DOHH2 (cell line): ENCODE results near the gene CENPO.

Experiments
- H3F3A ChIP-seq: fragments of 200-600 bp; sonication (generic), shearing (Covaris generic); 2 replicates; pipeline ENCODE4 v1.6.0; 2016; ENCODE audit warnings: antibody characterized with exemption, mild to moderate bottlenecking; ENCODE audit not compliant: control insufficient read depth, insufficient read depth
- H3K27ac ChIP-seq: fragments of 200-600 bp; sonication (generic); 2 replicates; pipeline ENCODE4 v1.5.1; 2014; ENCODE audit warnings: low read depth, mild to moderate bottlenecking, low read length, moderate library complexity
- H3K27me3 ChIP-seq: fragments of 200-600 bp; sonication (generic); 2 replicates; pipeline ENCODE4 v1.6.1; 2014; ENCODE audit warnings: mild to moderate bottlenecking, low read length, mixed read lengths; ENCODE audit not compliant: control insufficient read depth
- H3K36me3 ChIP-seq: fragments of 200-600 bp; sonication (generic); 2 replicates; pipeline ENCODE4 v1.6.1; 2014; ENCODE audit warnings: mild to moderate bottlenecking, low read length, moderate library complexity, mixed read lengths; ENCODE audit not compliant: control insufficient read depth
- H3K4me1 ChIP-seq: fragments of 200-600 bp; sonication (generic); 2 replicates; pipeline ENCODE4 v1.6.1; 2014; ENCODE audit warnings: mild to moderate bottlenecking, low read length, mixed read lengths; ENCODE audit not compliant: control insufficient read depth
- H3K4me2 ChIP-seq: fragments of 200-600 bp; sonication (generic); 2 replicates; pipeline ENCODE4 v1.6.0; 2014; ENCODE audit warnings: mild to moderate bottlenecking, low read length, moderate library complexity
- H3K4me3 ChIP-seq: fragments of 200-600 bp; sonication (generic); 2 replicates; pipeline ENCODE4 v1.5.1; 2014; ENCODE audit warnings: mild to moderate bottlenecking, low read length, mixed read lengths
- H3K79me2 ChIP-seq: fragments of 200-600 bp; sonication (generic); 2 replicates; pipeline ENCODE4 v1.6.1; 2014; ENCODE audit warnings: mild to moderate bottlenecking, low read length, mixed read lengths; ENCODE audit not compliant: control insufficient read depth
- H3K9me2 ChIP-seq: fragments of 200-600 bp; sonication (generic); replicated peaks from 2 replicates; pipeline ENCODE4 v1.6.1; 2014; ENCODE audit warnings: mild to moderate bottlenecking, low read length, mixed read lengths; ENCODE audit not compliant: control insufficient read depth
- H3K9me3 ChIP-seq: fragments of 200-600 bp; sonication (generic); 2 replicates; pipeline ENCODE4 v1.6.1; 2014; ENCODE audit warnings: antibody characterized with exemption, low read length, mixed read lengths; ENCODE audit not compliant: control insufficient read depth, insufficient read depth
- H4K20me1 ChIP-seq: fragments of 200-600 bp; sonication (generic); 2 replicates; pipeline ENCODE4 v1.6.0; 2014; ENCODE audit warnings: low read depth, mild to moderate bottlenecking, antibody characterized with exemption, low read length, moderate library complexity; ENCODE audit not compliant: control insufficient read depth, insufficient read depth
- EZH2phosphoT487 ChIP-seq: fragments of 200-600 bp; sonication (generic); IDR thresholded peaks from 2 replicates; pipeline ENCODE4 v1.6.1; 2017; ENCODE audit warnings: borderline replicate concordance, mild to moderate bottlenecking, antibody characterized with exemption, low read length, moderate library complexity, mixed read lengths
- TF ChIP-seq, protein P1 (sequence below): fragments of 200-600 bp; sonication (generic); IDR thresholded peaks from one replicate; pipeline ENCODE4 v1.5.1; 2014; ENCODE audit warnings: antibody characterized with exemption, mild to moderate bottlenecking, low read depth, low read length; ENCODE audit not compliant: poor library complexity, severe bottlenecking

The CENPO gene

GRCh38 chr2:24840164-24840869 is 47.1 kb downstream of the CENPO start:
- Histone ChIP-seq H3K36me3 (peaks cover 40% of the 10 kb centered on the region), H3K4me2 (no peak overlapping the region), H3K27ac (no peak overlapping the region), H3F3A (no peaks in the 10 kb centered on the region), H4K20me1 (no peaks in the 10 kb centered on the region), H3K4me3 (no peak overlapping the region), H3K9me2 (no peaks in the 10 kb centered on the region), H3K4me1 (no peaks in the 10 kb centered on the region), H3K9me3 (no peaks in the 10 kb centered on the region), H3K79me2 (no peaks in the 10 kb centered on the region), H3K27me3 (no peaks in the 10 kb centered on the region)
- TF ChIP-seq, protein P1, sequence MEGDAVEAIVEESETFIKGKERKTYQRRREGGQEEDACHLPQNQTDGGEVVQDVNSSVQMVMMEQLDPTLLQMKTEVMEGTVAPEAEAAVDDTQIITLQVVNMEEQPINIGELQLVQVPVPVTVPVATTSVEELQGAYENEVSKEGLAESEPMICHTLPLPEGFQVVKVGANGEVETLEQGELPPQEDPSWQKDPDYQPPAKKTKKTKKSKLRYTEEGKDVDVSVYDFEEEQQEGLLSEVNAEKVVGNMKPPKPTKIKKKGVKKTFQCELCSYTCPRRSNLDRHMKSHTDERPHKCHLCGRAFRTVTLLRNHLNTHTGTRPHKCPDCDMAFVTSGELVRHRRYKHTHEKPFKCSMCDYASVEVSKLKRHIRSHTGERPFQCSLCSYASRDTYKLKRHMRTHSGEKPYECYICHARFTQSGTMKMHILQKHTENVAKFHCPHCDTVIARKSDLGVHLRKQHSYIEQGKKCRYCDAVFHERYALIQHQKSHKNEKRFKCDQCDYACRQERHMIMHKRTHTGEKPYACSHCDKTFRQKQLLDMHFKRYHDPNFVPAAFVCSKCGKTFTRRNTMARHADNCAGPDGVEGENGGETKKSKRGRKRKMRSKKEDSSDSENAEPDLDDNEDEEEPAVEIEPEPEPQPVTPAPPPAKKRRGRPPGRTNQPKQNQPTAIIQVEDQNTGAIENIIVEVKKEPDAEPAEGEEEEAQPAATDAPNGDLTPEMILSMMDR: no peak
- no peak for TF ChIP-seq EZH2phosphoT487

DNA sequence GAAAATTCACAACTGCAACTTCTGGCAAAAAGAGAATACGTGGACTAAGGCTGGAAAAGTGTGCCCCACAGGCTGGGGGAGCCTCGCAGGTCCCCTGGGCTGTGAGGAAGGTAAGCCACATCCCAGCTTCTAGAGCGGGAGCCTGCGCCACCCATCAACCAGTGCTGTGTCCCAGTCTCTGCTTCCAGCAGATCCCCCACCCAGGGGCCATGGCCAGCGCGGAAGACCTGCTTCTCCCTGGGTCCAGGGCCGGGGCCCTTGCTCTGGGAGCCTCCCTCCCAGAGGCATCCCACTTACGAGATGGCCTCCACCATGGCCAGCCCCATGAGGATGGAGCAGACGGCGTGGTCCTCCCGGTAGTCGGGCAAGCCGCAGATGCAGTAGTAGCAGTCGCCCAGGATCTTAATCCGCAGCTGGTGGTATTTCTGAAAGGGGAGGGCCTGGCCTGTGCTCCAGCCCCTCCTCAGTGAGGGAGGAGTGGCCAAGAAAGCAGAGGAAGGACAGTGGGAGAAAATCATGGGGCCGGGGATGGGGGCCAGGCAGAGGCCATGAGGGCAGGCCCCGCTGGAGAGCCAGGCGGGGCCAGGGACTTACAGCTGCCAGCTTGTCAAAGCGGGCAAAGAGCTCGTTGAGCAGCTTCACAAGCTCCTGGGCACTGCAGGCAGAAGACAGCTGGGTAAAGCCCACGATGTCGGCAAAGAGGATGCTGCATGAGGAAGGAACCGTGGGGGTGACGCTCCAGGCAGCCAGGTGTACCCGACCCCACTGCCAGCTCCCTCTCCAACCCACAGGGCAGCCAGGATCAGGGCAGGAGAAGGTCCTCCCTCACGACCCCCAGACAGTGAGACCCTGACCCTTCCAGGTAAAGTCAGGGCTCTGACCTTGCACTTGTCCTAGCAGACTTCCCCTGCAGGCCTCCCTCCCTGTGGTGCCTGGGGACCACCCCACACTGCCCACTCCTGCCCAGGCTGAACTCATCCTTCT is 48.0 kb downstream of the CENPO start:
- TF ChIP-seq, protein P1: no peak
- TF ChIP-seq EZH2phosphoT487: no peak
- no peaks in the 10 kb centered on the region for H3K9me3 ChIP-seq
- H3F3A ChIP-seq: no peaks in the 10 kb centered on the region
- H3K4me2 ChIP-seq: no peak overlapping the region
- H3K4me1 ChIP-seq: no peaks in the 10 kb centered on the region
- H3K27me3 ChIP-seq: no peaks in the 10 kb centered on the region
- no peaks in the 10 kb centered on the region for H3K79me2 ChIP-seq
- H4K20me1 ChIP-seq: no peaks in the 10 kb centered on the region
- H3K36me3 ChIP-seq: peaks cover 35% of the 10 kb centered on the region
- H3K9me2 ChIP-seq: no peaks in the 10 kb centered on the region
- no peak overlapping the region for H3K27ac ChIP-seq
- no peak overlapping the region for H3K4me3 ChIP-seq

DNA sequence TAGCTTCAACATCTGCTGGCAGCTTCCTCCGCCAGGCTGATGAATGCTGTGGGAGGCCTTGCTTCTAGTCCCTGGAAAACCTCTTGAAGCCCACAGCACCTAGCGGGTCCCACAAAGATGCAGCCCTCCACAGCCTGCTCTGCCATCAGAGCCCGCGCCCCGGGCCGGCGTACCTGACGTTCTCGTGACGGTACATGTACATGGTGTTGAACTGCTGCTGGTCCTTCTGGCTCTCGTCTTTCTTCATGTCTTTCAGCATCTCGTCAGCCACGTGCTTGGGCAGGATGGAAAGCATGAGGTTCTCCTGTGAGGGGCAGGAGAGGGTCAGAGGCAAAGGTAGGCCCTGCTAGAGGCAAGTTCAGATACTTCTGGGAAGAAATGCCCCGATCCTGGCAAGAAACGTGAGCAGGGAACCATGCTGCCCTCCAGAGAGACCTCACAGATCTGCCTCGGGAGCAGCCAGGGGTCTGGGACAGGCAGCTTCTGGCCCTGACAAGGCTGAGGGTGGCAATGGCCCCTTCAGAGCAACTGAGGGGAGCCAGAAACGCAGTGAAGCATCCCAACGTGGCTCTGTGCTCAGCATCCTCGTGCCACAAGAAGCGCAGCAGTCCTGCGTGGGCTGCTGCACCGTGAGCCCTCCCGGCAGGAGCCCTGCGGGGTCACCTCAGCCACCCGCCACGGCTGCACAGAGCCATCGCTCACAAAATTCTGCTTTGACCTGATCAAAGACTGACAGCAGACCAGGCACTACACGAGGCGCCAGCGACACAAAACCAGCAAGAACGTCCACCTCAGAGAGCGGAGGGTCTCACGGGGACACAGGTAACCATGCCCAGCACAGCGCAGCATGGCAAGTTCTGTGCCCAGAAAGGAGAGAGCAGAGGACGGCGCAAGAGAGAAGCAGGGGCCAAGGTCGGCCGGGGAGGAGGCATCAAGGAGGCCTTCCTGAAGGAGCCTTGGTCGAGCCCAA is 49.1 kb downstream of the CENPO start:
- Histone ChIP-seq H3K27me3 (no peaks in the 10 kb centered on the region), H3F3A (no peaks in the 10 kb centered on the region), H3K4me3 (no peak overlapping the region), H3K4me1 (no peaks in the 10 kb centered on the region), H3K4me2 (no peak overlapping the region), H3K9me2 (no peaks in the 10 kb centered on the region), H3K79me2 (no peaks in the 10 kb centered on the region), H3K9me3 (no peaks in the 10 kb centered on the region), H4K20me1 (no peaks in the 10 kb centered on the region), H3K36me3 (peaks cover 27% of the 10 kb centered on the region), H3K27ac (no peak overlapping the region)
- TF ChIP-seq EZH2phosphoT487: no peak
